SK-N-SH (cell line): Measurements from ENCODE around the gene KCND1. TPM values are rescaled to one million over a fixed set of nuclear protein-coding genes. Genes with fewer than 3 reads are reported as not detected.

Experiments
- CTCF ChIA-PET: fragments of 300-600, 350-600 bp; formaldehyde crosslinking; extraction: SDS; loops from one replicate; lab custom pipeline; 2021; lab: Yijun Ruan, JAX
- POLR2A ChIA-PET: fragments of 350-600 bp; sonication (Branson Sonifier 250); formaldehyde crosslinking; extraction: SDS; loops from one replicate; lab custom pipeline; 2020; ENCODE audit warnings: antibody characterized with exemption, inconsistent platforms; lab: Yijun Ruan, JAX
- DNase-seq: peaks from one replicate; pipeline ENCODE4 v3.0.0; 2012
- H2AFZ ChIP-seq: fragments of 200-600 bp; sonication (generic); 2 replicates; pipeline ENCODE4 v1.8.1; 2016; ENCODE audit warnings: antibody characterized with exemption, mild to moderate bottlenecking, low read depth
- H3F3A ChIP-seq: fragments of 200-600 bp; sonication (generic); replicated peaks from 2 replicates; pipeline ENCODE3; 2016; ENCODE audit warnings: antibody characterized with exemption, mild to moderate bottlenecking; ENCODE audit not compliant: insufficient read depth
- H3K27ac ChIP-seq, 2 experiments: fragments of 200-500 bp in 1 of 2; fragments of 200-600 bp in 1 of 2; sonication (Bioruptor generic) in 1 of 2; sonication (generic), shearing (Covaris generic) in 1 of 2; 2 replicates each; pipeline versions ENCODE4 v1.5.1 to v1.6.1; 2014 to 2016; ENCODE audit warnings: low read depth in 2 of 2, inconsistent platforms in 1 of 2, low read length in 1 of 2, mild to moderate bottlenecking in 1 of 2, mixed read lengths in 1 of 2
- H3K27me3 ChIP-seq: fragments of 200-600 bp; sonication (generic), shearing (Covaris generic); 2 replicates; pipeline ENCODE4 v1.6.1; 2016; ENCODE audit warnings: mixed run types; ENCODE audit not compliant: insufficient read depth
- H3K36me3 ChIP-seq, 2 experiments: fragments of 200-500 bp in 1 of 2; fragments of 200-600 bp in 1 of 2; sonication (Bioruptor generic) in 1 of 2; sonication (generic) in 1 of 2; replicated peaks in 1 of 2; 2 replicates each; pipeline versions ENCODE3 to v1.5.1; 2014 to 2016; ENCODE audit warnings: low read length in 1 of 2, mild to moderate bottlenecking in 1 of 2; ENCODE audit not compliant: insufficient read depth in 2 of 2, control insufficient read depth in 1 of 2
- H3K4me1 ChIP-seq, 2 experiments: fragments of 200-500 bp in 1 of 2; fragments of 200-600 bp in 1 of 2; sonication (Bioruptor generic) in 1 of 2; sonication (generic), shearing (Covaris generic) in 1 of 2; 2 replicates each; pipeline versions ENCODE4 v1.5.1 to v1.6.1; 2014 to 2016; ENCODE audit warnings: low read depth in 1 of 2, low read length in 1 of 2, mixed run types in 1 of 2; ENCODE audit not compliant: insufficient read depth in 2 of 2, control insufficient read depth in 1 of 2
- H3K4me2 ChIP-seq: fragments of 200-600 bp; sonication (generic), shearing (Covaris generic); 2 replicates; pipeline ENCODE4 v1.6.1; 2017; ENCODE audit warnings: mixed run types
- H3K4me3 ChIP-seq, 2 experiments: fragments of 200-500 bp in 1 of 2; fragments of 200-600 bp in 1 of 2; sonication (Bioruptor generic) in 1 of 2; sonication (generic), shearing (Covaris generic) in 1 of 2; 2 replicates each; pipeline versions ENCODE4 v1.5.1 to v1.8.1; 2014 to 2016; ENCODE audit warnings: low read depth in 2 of 2, inconsistent platforms in 1 of 2, low read length in 1 of 2, mild to moderate bottlenecking in 1 of 2, mixed read lengths in 1 of 2, moderate library complexity in 1 of 2
- H3K79me2 ChIP-seq: fragments of 200-600 bp; sonication (generic); 2 replicates; pipeline ENCODE4 v1.8.1; 2017; ENCODE audit warnings: mild to moderate bottlenecking; ENCODE audit not compliant: insufficient read depth
- H3K9ac ChIP-seq: fragments of 200-600 bp; sonication (generic); 2 replicates; pipeline ENCODE4 v1.6.1; 2017; ENCODE audit warnings: mixed run types
- H3K9me2 ChIP-seq: fragments of 200-600 bp; sonication (generic); 2 replicates; pipeline ENCODE4 v1.6.1; 2017; ENCODE audit warnings: mixed run types
- H3K9me3 ChIP-seq: fragments of 200-600 bp; sonication (generic); 2 replicates; pipeline ENCODE4 v1.6.1; 2017; ENCODE audit warnings: mixed run types, mild to moderate bottlenecking, moderate library complexity
- H4K20me1 ChIP-seq: fragments of 200-600 bp; sonication (generic); 2 replicates; pipeline ENCODE4 v1.6.1; 2017; ENCODE audit warnings: mild to moderate bottlenecking, mixed run types; ENCODE audit not compliant: insufficient read depth
- CTCF ChIP-seq: fragments of 200-600 bp; sonication (generic); IDR thresholded peaks from 2 replicates; pipeline ENCODE4 v1.6.1; 2017; ENCODE audit warnings: antibody characterized with exemption, mild to moderate bottlenecking, moderate library complexity
- ELF1 ChIP-seq: IDR thresholded peaks from 2 replicates; pipeline ENCODE4 v1.4.0; 2012
- FOSL2 ChIP-seq: IDR thresholded peaks from 2 replicates; pipeline ENCODE4 v1.4.0; 2012; ENCODE audit warnings: low read depth, mild to moderate bottlenecking, moderate library complexity, borderline replicate concordance
- FOXM1 ChIP-seq: IDR thresholded peaks from 2 replicates; pipeline ENCODE4 v1.4.0; 2012; ENCODE audit warnings: low read depth, mild to moderate bottlenecking
- GATA2 ChIP-seq: sonication (generic); formaldehyde crosslinking; IDR thresholded peaks from 2 replicates; pipeline ENCODE4 v1.5.0; 2020; ENCODE audit warnings: mild to moderate bottlenecking, missing genetic modification reagents
- IRF3 ChIP-seq: fragments of 150-350 bp; IDR thresholded peaks from 2 replicates; pipeline ENCODE4 v1.6.1; 2016; ENCODE audit warnings: mild to moderate bottlenecking, low read depth, low read length
- MXI1 ChIP-seq: IDR thresholded peaks from 2 replicates; pipeline ENCODE4 v1.6.1; 2012; ENCODE audit warnings: mild to moderate bottlenecking, low read depth, low read length, improper control_type of control experiment
- NRF1 ChIP-seq: IDR thresholded peaks from 2 replicates; pipeline ENCODE4 v1.6.1; 2012; ENCODE audit warnings: low read depth, mild to moderate bottlenecking, low read length
- PBX3 ChIP-seq: IDR thresholded peaks from 2 replicates; pipeline ENCODE4; 2012
- RAD21 ChIP-seq: IDR thresholded peaks from 2 replicates; pipeline ENCODE4 v1.6.1; 2012; ENCODE audit warnings: mild to moderate bottlenecking, low read length
- RXRA ChIP-seq: IDR thresholded peaks from 2 replicates; pipeline ENCODE4 v1.4.0; 2012; ENCODE audit warnings: low read depth, mild to moderate bottlenecking, borderline replicate concordance
- SIN3A ChIP-seq: IDR thresholded peaks from 2 replicates; pipeline ENCODE4 v1.6.1; 2012; ENCODE audit warnings: low read depth, mild to moderate bottlenecking, low read length, moderate library complexity, borderline replicate concordance
- SMC3 ChIP-seq: IDR thresholded peaks from 2 replicates; pipeline ENCODE4 v1.6.1; 2012; ENCODE audit warnings: low read depth, low read length, improper control_type of control experiment
- WGBS: methylation state at CpG from one replicate; pipeline ENCODE4 v1.1.6; 2017; ENCODE audit warnings: low lambda C conversion rate; 5-methylcytosine and 5-hydroxymethylcytosine counted together
- polyA plus RNA-seq, 3 experiments: library from polyadenylated mRNA; depleted of rRNA; stranded (reverse); fragments of >200 nt; gene quantifications; 2 replicates each; pipeline ENCODE4 v1.2.3, GENCODE V29; 2012

KCND1 gene
- polyA plus RNA-seq, 1 of the 3 experiments (the other 2 are of a cell fraction): 1.2 TPM

- Histone ChIP-seq H3K79me2 (no peaks in the 10 kb centered on the region), H3K4me2 (peak overlapping the region; percentile 55), H2AFZ (no peak overlapping the region), H3K27ac (peak overlapping the region in 1 of 2 experiments; percentile 29; a peak in 1 of 4 replicates), H3K9me3 (no peaks in the 10 kb centered on the region), H3K27me3 (peaks cover 20% of the 10 kb centered on the region; the same call in 1 of the 2 replicates), H3K9ac (no peak overlapping the region), H4K20me1 (no peaks in the 10 kb centered on the region), H3K9me2 (no peaks in the 10 kb centered on the region), H3K4me3 (peak overlapping the region; percentile 37 to 44; a peak in 3 of 4 replicates), H3K36me3 (peaks cover 3 to 18% of the 10 kb centered on the region in 2 experiments), H3F3A (no peaks in the 10 kb centered on the region), H3K4me1 (peaks cover 0 to 12% of the 10 kb centered on the region in 2 experiments; a peak in 1 of 4 replicates)
- WGBS: 20% methylated on average over 13 of the region's 13 CpGs
- CTCF ChIA-PET: interaction anchor here (0.6 to 2.0 kb wide), 16 partner anchors 9 to 341 kb away, joined by 3 to 14 read pairs (median 4); partner anchors contain the start of gene GRIPAP1
- POLR2A ChIA-PET: interaction anchor here (1.4 kb wide), 2 partner anchors 11 to 14 kb away, joined by 6 to 9 read pairs; partner anchors contain the start of gene OTUD5
- 0 out of 2 replicates have a peak, but pooled peaks have one; percentile 3 for TF ChIP-seq PBX3
- TF ChIP-seq SMC3: peak; percentile 29
- TF ChIP-seq FOXM1: no peak
- no peak; the same call in 1 of the 2 replicates for TF ChIP-seq GATA2
- TF ChIP-seq RAD21: peak; percentile 32
- no peak for TF ChIP-seq NRF1
- peak; percentile 70 for TF ChIP-seq CTCF
- TF ChIP-seq IRF3: no peak
- peak; percentile 70 for DNase-seq
These were observed 848 bp upstream of the KCND1 start for GRCh38 chrX:48972220-48973164.

- Histone ChIP-seq H3K4me3 (no peak overlapping the region), H3K27ac (no peak overlapping the region), H3K9ac (no peak overlapping the region), H2AFZ (no peak overlapping the region), H3K36me3 (no peaks in the 10 kb centered on the region), H3K4me1 (peaks cover 0 to 12% of the 10 kb centered on the region in 2 experiments; a peak in 1 of 4 replicates), H3F3A (no peaks in the 10 kb centered on the region), H3K4me2 (no peak overlapping the region), H4K20me1 (no peaks in the 10 kb centered on the region), H3K9me2 (no peaks in the 10 kb centered on the region), H3K27me3 (peaks cover 20% of the 10 kb centered on the region; the same call in 1 of the 2 replicates), H3K79me2 (no peaks in the 10 kb centered on the region), H3K9me3 (no peaks in the 10 kb centered on the region)
- ChIA-PET CTCF (interaction anchor here (1.6 kb wide), 1 partner anchor 11 kb away, joined by 6 read pairs; no protein-coding TSS in a partner anchor), POLR2A (no interaction called here)
- TF ChIP-seq RXRA: no peak
- TF ChIP-seq SIN3A: no peak
- TF ChIP-seq MXI1: no peak
- no peak for TF ChIP-seq FOSL2
- no peak for TF ChIP-seq NRF1
- TF ChIP-seq ELF1: no peak
- TF ChIP-seq GATA2: no peak
- DNase-seq: no peak
- WGBS: 27% methylated on average over 2 of the region's 28 CpGs
These were observed 2.2 kb downstream of the KCND1 start for GRCh38 chrX:48969471-48969870.
